Stomach (tissue), 9 donors: ENCODE results near the gene MYL11. TPM values are rescaled to one million over a fixed set of nuclear protein-coding genes. Genes with fewer than 3 reads are reported as not detected.
A peak's percentile ranks its signal among the peaks of the same experiment; 100 is the strongest.

Source experiments
- DNase-seq, 2 donors: peaks; one replicate each; pipeline versions ENCODE4 v3.0.0 to v3.0.0-alpha.2; 2013 to 2019
- H3K27ac ChIP-seq, 5 donors: fragments of 200-600 bp in 4 of 5; sonication (generic) in 4 of 5; one replicate each; pipeline ENCODE4 v1.5.1; 2013 to 2019; ENCODE audit warnings: mild to moderate bottlenecking in 1 of 5, moderate library complexity in 1 of 5
- H3K27me3 ChIP-seq, 3 donors: fragments of 200-600 bp; sonication (generic); one replicate each; pipeline ENCODE4 v1.5.1; 2017 to 2019; ENCODE audit warnings: mixed run types in 1 of 3
- H3K36me3 ChIP-seq, 4 donors: fragments of 200-600 bp; sonication (generic); 1 replicate in 3 of 4; 2 replicates in 1 of 4; pipeline ENCODE4 v1.5.1; 2016 to 2019
- H3K4me1 ChIP-seq, 4 donors: fragments of 200-600 bp; sonication (generic); one replicate each; pipeline ENCODE4 v1.5.1; 2016 to 2019
- H3K4me3 ChIP-seq, 4 donors: fragments of 200-600 bp; sonication (generic) in 3 of 4; one replicate each; pipeline ENCODE4 v1.5.1; 2016 to 2019; ENCODE audit warnings: mild to moderate bottlenecking in 1 of 4
- H3K9me3 ChIP-seq, 4 donors: fragments of 200-600 bp; sonication (generic); one replicate each; pipeline ENCODE4 v1.5.1; 2016 to 2019
- CTCF ChIP-seq, 7 experiments: fragments of 450-650 bp in 4 of 7; fragments of 200-600 bp in 3 of 7; sonication (generic) in 3 of 7; IDR thresholded peaks; one replicate each; pipeline ENCODE4 v1.5.1; 2016 to 2019; ENCODE audit warnings: antibody characterized with exemption in 7 of 7, control low read depth in 2 of 7, mild to moderate bottlenecking in 1 of 7
- EP300 ChIP-seq: sonication (generic); formaldehyde crosslinking; IDR thresholded peaks from one replicate; pipeline ENCODE4 v1.6.1; 2017; ENCODE audit warnings: antibody characterized with exemption
- POLR2A ChIP-seq, 4 donors: fragments of 450-650 bp; IDR thresholded peaks; one replicate each; pipeline ENCODE4 v1.6.1; 2016; ENCODE audit warnings: antibody characterized with exemption in 4 of 4, control low read depth in 2 of 4, mild to moderate bottlenecking in 1 of 4, moderate library complexity in 1 of 4
- POLR2AphosphoS5 ChIP-seq, 3 donors: sonication (generic); formaldehyde crosslinking; IDR thresholded peaks; one replicate each; pipeline ENCODE4 v1.6.1; 2016; ENCODE audit warnings: antibody characterized with exemption in 3 of 3
- WGBS, 5 donors: extraction: QIAGEN DNeasy Blood & Tissue Kit in 3 of 5; methylation state at CpG; one replicate each; pipeline versions ENCODE4 v1.1.5 to v1.1.7; 2013 to 2018; 5-methylcytosine and 5-hydroxymethylcytosine counted together
- intact Hi-C: fragments of 100-400 bp; cut with DNase I; formaldehyde crosslinking; loops from one replicate; pipeline ENCODE4 v1.15.1; 2023; ENCODE audit warnings: low total_unique reads
- polyA plus RNA-seq, 3 donors: library from polyadenylated mRNA; stranded (reverse); fragments of 200-250 nt; gene quantifications; one replicate each; pipeline ENCODE4 v1.2.3, GENCODE V29; 2013
- total RNA-seq, 5 donors: library from RNA; depleted of rRNA; stranded (reverse); fragments of >200 nt; gene quantifications; one replicate each; pipeline versions ENCODE4 v1.1.0 to v1.2.3, GENCODE V29; 2014 to 2016
- donor health status: healthy with polysubstance abuse.
- donor health status: Bipolar disorder and iron deficiency.
- donor health status: healthy.

MYL11 gene
- total and polyA plus RNA-seq, 8 donors, result 1.6 to 4.7 TPM; not detected in 6

GRCh38 chr16:30398661-30399434, 24.2 kb downstream of the MYL11 start:
- WGBS, 5 donors, result 79 to 85% (median 80%) methylated on average over 23 of the region's 23 CpGs
- Histone ChIP-seq H3K36me3 (peaks cover 11 to 21% (median 18%) of the 10 kb centered on the region in 4 donors), H3K4me3 (no peak overlapping the region), H3K4me1 (peaks cover 19 to 69% (median 38%) of the 10 kb centered on the region in 4 donors), H3K27me3 (no peaks in the 10 kb centered on the region), H3K9me3 (no peaks in the 10 kb centered on the region), H3K27ac (peak overlapping the region in 4 of 5 donors; percentile 75 to 89 (median 84))
- intact Hi-C loops, result no loop called here
- TF ChIP-seq EP300, result no peak
- TF ChIP-seq POLR2AphosphoS5 (IDR thresholded peaks at IDR 0.05), result no peak
- TF ChIP-seq CTCF (IDR thresholded peaks at IDR 0.05), result no peak
- no peak for TF ChIP-seq POLR2A (IDR thresholded peaks at IDR 0.05)
- DNase-seq, result no peak

GRCh38 chr16:30399435-30400186, 25.0 kb downstream of the MYL11 start:
- no peaks in the 10 kb centered on the region for H3K27me3 ChIP-seq
- peaks cover 11 to 21% (median 18%) of the 10 kb centered on the region in 4 donors for H3K36me3 ChIP-seq
- TF ChIP-seq CTCF (IDR thresholded peaks at IDR 0.05), result no peak
- no peak for TF ChIP-seq EP300
- no peak for TF ChIP-seq POLR2A (IDR thresholded peaks at IDR 0.05)
- TF ChIP-seq POLR2AphosphoS5 (IDR thresholded peaks at IDR 0.05), result no peak
- peak overlapping the region; percentile 74 to 89 (median 81) for H3K27ac ChIP-seq
- no peak for DNase-seq
- 14 to 19% (median 18%) methylated on average over 7 to 12 of the region's 12 CpGs for WGBS, 5 donors
- intact Hi-C loops, result no loop called here
- H3K4me3 ChIP-seq, result peak overlapping the region; percentile 59 to 66 (median 64)
- peaks cover 15 to 62% (median 34%) of the 10 kb centered on the region in 4 donors for H3K4me1 ChIP-seq
- no peaks in the 10 kb centered on the region for H3K9me3 ChIP-seq

- H3K4me1 ChIP-seq, result peaks cover 2 to 49% (median 24%) of the 10 kb centered on the region in 4 donors
- no peak for DNase-seq
- no peaks in the 10 kb centered on the region for H3K9me3 ChIP-seq
- WGBS, 5 donors, result 70 to 74% (median 74%) methylated on average over 8 of the region's 8 CpGs
- H3K27me3 ChIP-seq, result no peaks in the 10 kb centered on the region
- intact Hi-C loops, result no loop called here
- peaks cover 11 to 21% (median 18%) of the 10 kb centered on the region in 4 donors for H3K36me3 ChIP-seq
- no peak overlapping the region for H3K27ac ChIP-seq
- TF ChIP-seq POLR2AphosphoS5 (IDR thresholded peaks at IDR 0.05), result no peak
- TF ChIP-seq POLR2A (IDR thresholded peaks at IDR 0.05), result no peak
- TF ChIP-seq CTCF (IDR thresholded peaks at IDR 0.05), result no peak
- no peak for TF ChIP-seq EP300
- no peak overlapping the region for H3K4me3 ChIP-seq
Observed at GRCh38 chr16:30401768-30402425, 27.3 kb downstream of the MYL11 start.

- 17 to 21% (median 18%) methylated on average over 14 of the region's 14 CpGs for WGBS, 5 donors
- no peak for TF ChIP-seq POLR2A (IDR thresholded peaks at IDR 0.05)
- peaks cover 21 to 38% (median 31%) of the 10 kb centered on the region in 4 donors for H3K4me1 ChIP-seq
- intact Hi-C loops, result no loop called here
- peak overlapping the region; percentile 88 to 93 (median 90) for H3K27ac ChIP-seq
- H3K36me3 ChIP-seq, result peaks cover 2 to 9% (median 6%) of the 10 kb centered on the region in 4 donors
- peak overlapping the region; percentile 56 to 77 (median 64) for H3K4me3 ChIP-seq
- no peaks in the 10 kb centered on the region for H3K9me3 ChIP-seq
- DNase-seq, result no peak
- H3K27me3 ChIP-seq, result no peaks in the 10 kb centered on the region
Observed at GRCh38 chr16:30406795-30407101, 32.1 kb downstream of the MYL11 start.
